ENCODE measurements around the gene PDLIM3.

Gene PDLIM3

GRCh38 chr4:185510806-185511205 lies 24.5 kb downstream of the PDLIM3 start:
- Histone ChIP-seq H3K4me2 (ENCODE audit: low read depth, low read length, poor library complexity, severe bottlenecking) (no peak overlapping the region), H4K20me1 (ENCODE audit: low read depth, low read length) (no peaks in the 10 kb centered on the region), H3K79me2 (ENCODE audit: insufficient read depth, low read length) (no peaks in the 10 kb centered on the region), H3K27ac (ENCODE audit: low read depth, low read length) (no peak overlapping the region), H3K9me2 (replicated peaks; ENCODE audit: insufficient read depth, low read length) (no peaks in the 10 kb centered on the region), H3K27me3 (ENCODE audit: low read length) (no peaks in the 10 kb centered on the region), H2AFZ (ENCODE audit: low read depth, low read length, severe bottlenecking) (no peak overlapping the region), H3K36me3 (ENCODE audit: low read length) (0 out of 2 replicates have a peak, but pooled peaks cover 3% of the 10 kb centered on the region), H3K9me3 (ENCODE audit: insufficient read depth, low read length) (no peaks in the 10 kb centered on the region), H3F3A (ENCODE audit: insufficient read depth) (peaks cover 5% of the 10 kb centered on the region; the same call in 1 of the 2 replicates), H3K9ac (ENCODE audit: low read length) (no peak overlapping the region), H3K4me3 (ENCODE audit: insufficient read depth, low read length, poor library complexity, severe bottlenecking) (no peak overlapping the region)
- TF ChIP-seq EZH2phosphoT487 (conservative IDR thresholded peaks at IDR 0.05; ENCODE audit: low read length) (no peak), CTCF (IDR thresholded peaks at IDR 0.05; ENCODE audit: insufficient read depth, low read length, poor library complexity, severe bottlenecking) (no peak)

- Histone ChIP-seq H3K4me3 (ENCODE audit: insufficient read depth, low read length, poor library complexity, severe bottlenecking) (no peak overlapping the region), H2AFZ (ENCODE audit: low read depth, low read length, severe bottlenecking) (no peak overlapping the region), H3K27ac (ENCODE audit: low read depth, low read length) (no peak overlapping the region), H3K9ac (ENCODE audit: low read length) (no peak overlapping the region), H3K27me3 (ENCODE audit: low read length) (no peaks in the 10 kb centered on the region), H4K20me1 (ENCODE audit: low read depth, low read length) (no peaks in the 10 kb centered on the region), H3K36me3 (ENCODE audit: low read length) (0 out of 2 replicates have a peak, but pooled peaks cover 3% of the 10 kb centered on the region), H3K4me2 (ENCODE audit: low read depth, low read length, poor library complexity, severe bottlenecking) (no peak overlapping the region), H3K79me2 (ENCODE audit: insufficient read depth, low read length) (no peaks in the 10 kb centered on the region), H3F3A (ENCODE audit: insufficient read depth) (peaks cover 5% of the 10 kb centered on the region; the same call in 1 of the 2 replicates), H3K9me3 (ENCODE audit: insufficient read depth, low read length) (no peaks in the 10 kb centered on the region), H3K9me2 (replicated peaks; ENCODE audit: insufficient read depth, low read length) (no peaks in the 10 kb centered on the region)
- no peak for TF ChIP-seq EZH2phosphoT487 (conservative IDR thresholded peaks at IDR 0.05; ENCODE audit: low read length)
- TF ChIP-seq CTCF (IDR thresholded peaks at IDR 0.05; ENCODE audit: insufficient read depth, low read length, poor library complexity, severe bottlenecking) = no peak
Measured at GRCh38 chr4:185508181-185508580, 27.1 kb downstream of the PDLIM3 start.

GRCh38 chr4:185506422-185506821 lies 28.9 kb downstream of the PDLIM3 start:
- Histone ChIP-seq H3K27me3 (ENCODE audit: low read length) (no peaks in the 10 kb centered on the region), H3K36me3 (ENCODE audit: low read length) (0 out of 2 replicates have a peak, but pooled peaks cover 3% of the 10 kb centered on the region), H3K4me2 (ENCODE audit: low read depth, low read length, poor library complexity, severe bottlenecking) (no peak overlapping the region), H2AFZ (ENCODE audit: low read depth, low read length, severe bottlenecking) (no peak overlapping the region), H3K27ac (ENCODE audit: low read depth, low read length) (no peak overlapping the region), H3K9me3 (ENCODE audit: insufficient read depth, low read length) (no peaks in the 10 kb centered on the region), H3K9me2 (replicated peaks; ENCODE audit: insufficient read depth, low read length) (no peaks in the 10 kb centered on the region), H4K20me1 (ENCODE audit: low read depth, low read length) (no peaks in the 10 kb centered on the region), H3K4me3 (ENCODE audit: insufficient read depth, low read length, poor library complexity, severe bottlenecking) (no peak overlapping the region), H3F3A (ENCODE audit: insufficient read depth) (peaks cover 5% of the 10 kb centered on the region; the same call in 1 of the 2 replicates), H3K79me2 (ENCODE audit: insufficient read depth, low read length) (no peaks in the 10 kb centered on the region), H3K9ac (ENCODE audit: low read length) (no peak overlapping the region)
- TF ChIP-seq EZH2phosphoT487 (conservative IDR thresholded peaks at IDR 0.05; ENCODE audit: low read length) (no peak), CTCF (IDR thresholded peaks at IDR 0.05; ENCODE audit: insufficient read depth, low read length, poor library complexity, severe bottlenecking) (no peak)
